Measurements from ENCODE around the gene PCSK5. TPM values are rescaled to one million over a fixed set of nuclear protein-coding genes. Genes with fewer than 3 reads are reported as not detected.
A peak's percentile ranks its signal among the peaks of the same experiment; 100 is the strongest.

PCSK5 gene
- total and polyA plus RNA-seq, 2 of the 8 experiments (the other 6 are each of a cell fraction or from before 2014, with no cell fraction given), result 5.5 to 10.7 TPM

- H3K9ac ChIP-seq (replicated peaks in 1 of 4; ENCODE audit: extremely low read depth in 1 of 4, low read depth in 3 of 4, low read length in 3 of 4), result no peak overlapping the region
- H3K79me2 ChIP-seq (ENCODE audit: control insufficient read depth in 1 of 2, insufficient read depth in 2 of 2, low read length in 2 of 2), result peaks cover 0 to 11% of the 10 kb centered on the region in 2 experiments; a peak in 2 of 4 replicates
- no peak overlapping the region for H4K8ac ChIP-seq (ENCODE audit: extremely low read depth, insufficient read depth, low read length)
- H3K27me3 ChIP-seq (replicated peaks in 1 of 4; ENCODE audit: control insufficient read depth in 3 of 4, extremely low read depth in 1 of 4, insufficient read depth in 3 of 4, low read length in 3 of 4), result no peaks in the 10 kb centered on the region
- no peak overlapping the region for H3K56ac ChIP-seq (replicated peaks; ENCODE audit: insufficient read length, low read depth, low read length)
- 0 out of 2 replicates have a peak overlapping the region, but pooled peaks have one; percentile 39 for H2AK5ac ChIP-seq (ENCODE audit: low read depth, low read length)
- H3K14ac ChIP-seq (ENCODE audit: insufficient read length), result no peak overlapping the region
- 96% methylated on average over 13 of the region's 13 CpGs; no CpG with 5 or more reads in 1 of the 2 experiments for WGBS, 2 experiments (ENCODE audit: extremely low coverage in 1 of 2, insufficient coverage in 1 of 2, insufficient read length in 1 of 2, insufficient replicate concordance in 2 of 2, low coverage in 1 of 2, low lambda C conversion rate in 2 of 2, missing lambda C conversion rate in 1 of 2)
- no peak overlapping the region for H2AFZ ChIP-seq (ENCODE audit: low read length)
- FAIRE-seq, result no peak
- no peaks in the 10 kb centered on the region for H3K79me1 ChIP-seq (ENCODE audit: low read depth, low read length)
- H3K4ac ChIP-seq (replicated peaks; ENCODE audit: insufficient read length, low read depth, low read length), result no peak overlapping the region
- no peak overlapping the region for H2BK120ac ChIP-seq (replicated peaks; ENCODE audit: low read depth, low read length)
- CTCF ChIA-PET (ENCODE audit: partially characterized antibody), result interaction anchor here (0.9 to 1.5 kb wide), 3 partner anchors 8 to 262 kb away, joined by 3 to 6 read pairs (median 5); no protein-coding TSS in a partner anchor
- no peak overlapping the region for H3K27ac ChIP-seq (ENCODE audit: low read depth, low read length)
- no peaks in the 10 kb centered on the region for H4K20me1 ChIP-seq (replicated peaks in 1 of 2; ENCODE audit: control insufficient read depth in 1 of 2, insufficient read depth in 2 of 2, low read length in 2 of 2)
- no peak for DNase-seq (ENCODE audit: low read depth in 1 of 2, low spot score in 2 of 2)
- peaks cover 0 to 4% of the 10 kb centered on the region in 2 experiments; a peak in 1 of 4 replicates for H3K9me3 ChIP-seq (ENCODE audit: insufficient read depth in 2 of 2, low read depth in 1 of 2, low read length in 1 of 2)
- no peak overlapping the region for H4K91ac ChIP-seq (replicated peaks; ENCODE audit: insufficient read length, low read length)
- no peak overlapping the region for H4K5ac ChIP-seq (ENCODE audit: insufficient read length, low read depth, low read length)
- H3K4me3 ChIP-seq (ENCODE audit: extremely low read depth in 1 of 4, insufficient read depth in 2 of 4, low read depth in 3 of 4, low read length in 4 of 4), result no peak overlapping the region
- H3K23me2 ChIP-seq (ENCODE audit: low read depth, low read length), result peaks cover 9% of the 10 kb centered on the region
- no peaks in the 10 kb centered on the region; a peak in 1 of 7 replicates for H3K4me1 ChIP-seq (replicated peaks in 1 of 4; ENCODE audit: control insufficient read depth in 3 of 4, insufficient read depth in 4 of 4, low read length in 3 of 4)
- H2BK20ac ChIP-seq (ENCODE audit: low read length), result no peak overlapping the region
- POLR2A ChIA-PET (ENCODE audit: partially characterized antibody), result no interaction called here
- H3K4me2 ChIP-seq (ENCODE audit: insufficient read depth in 1 of 2, low read depth in 2 of 2, low read length in 2 of 2), result no peak overlapping the region
- no peak overlapping the region for H2BK5ac ChIP-seq (ENCODE audit: low read depth, low read length)
- no peak overlapping the region for H2BK12ac ChIP-seq (ENCODE audit: low read depth, low read length)
- 0 out of 2 replicates have a peak overlapping the region, but pooled peaks have one; percentile 61 for H2BK15ac ChIP-seq (ENCODE audit: low read length)
- no peak overlapping the region for H3K23ac ChIP-seq (ENCODE audit: insufficient read length)
- H3K36me3 ChIP-seq (ENCODE audit: control insufficient read depth in 2 of 4, insufficient read depth in 4 of 4, low read length in 3 of 4), result peaks cover 0 to 7% (median 0%) of the 10 kb centered on the region in 4 experiments; a peak in 2 of 8 replicates
- H3K18ac ChIP-seq (ENCODE audit: extremely low read depth, low read length), result no peak overlapping the region
- no peak for TF ChIP-seq POU5F1 (IDR thresholded peaks at IDR 0.05; ENCODE audit: low read depth, low read length)
Observed at GRCh38 chr9:76396597-76396996, 506.1 kb downstream of the PCSK5 start.
